Glomerular visceral epithelial cell (primary cell): ENCODE data around the gene NIT1.

Experiments used
- DNase-seq: peaks from one replicate; pipeline ENCODE4 v3.0.0-alpha.2; 2016; ENCODE audit errors: extremely low spot score

The NIT1 gene

DNA sequence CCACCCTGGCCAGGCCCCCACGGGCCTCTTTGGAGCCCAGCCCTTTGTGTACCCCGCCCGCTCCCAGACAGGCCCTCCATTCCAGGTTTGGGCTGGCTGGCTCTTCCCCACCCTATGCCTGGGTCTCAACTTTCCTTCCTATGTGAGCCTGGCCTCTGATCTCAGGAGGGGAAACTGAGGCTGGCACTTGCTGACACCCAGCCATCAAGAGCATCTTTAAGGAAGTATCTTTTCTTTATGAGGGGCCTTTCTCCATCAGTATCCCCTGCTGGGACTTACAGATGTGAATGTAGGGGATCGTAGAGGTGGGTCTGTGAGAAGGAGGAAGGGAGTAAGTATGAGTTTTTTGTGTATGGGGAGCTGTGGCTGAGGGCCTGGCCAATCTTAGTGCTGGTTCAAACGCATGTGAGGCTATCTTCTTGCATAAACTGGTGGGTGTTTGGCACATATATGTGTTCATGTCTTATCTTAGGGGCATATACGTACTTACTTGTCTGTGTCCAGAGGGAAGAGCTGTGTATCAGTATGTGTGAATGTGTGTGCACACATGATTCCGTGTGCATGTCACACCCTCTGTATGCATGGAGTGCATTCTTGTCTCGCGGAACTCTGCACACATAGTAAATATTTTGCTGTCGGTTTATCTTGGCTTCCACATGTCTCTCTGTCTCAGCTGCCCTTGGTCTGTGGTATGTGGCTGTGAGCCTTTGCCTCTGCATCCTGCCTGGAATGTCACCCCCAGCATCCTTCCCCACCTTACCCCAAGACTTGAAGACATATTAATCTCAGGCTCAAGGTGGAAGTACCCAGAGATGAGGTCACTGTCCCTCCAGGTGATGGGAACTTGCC, 33.9 kb upstream of the NIT1 start:
- peak; percentile 25 for DNase-seq

DNA sequence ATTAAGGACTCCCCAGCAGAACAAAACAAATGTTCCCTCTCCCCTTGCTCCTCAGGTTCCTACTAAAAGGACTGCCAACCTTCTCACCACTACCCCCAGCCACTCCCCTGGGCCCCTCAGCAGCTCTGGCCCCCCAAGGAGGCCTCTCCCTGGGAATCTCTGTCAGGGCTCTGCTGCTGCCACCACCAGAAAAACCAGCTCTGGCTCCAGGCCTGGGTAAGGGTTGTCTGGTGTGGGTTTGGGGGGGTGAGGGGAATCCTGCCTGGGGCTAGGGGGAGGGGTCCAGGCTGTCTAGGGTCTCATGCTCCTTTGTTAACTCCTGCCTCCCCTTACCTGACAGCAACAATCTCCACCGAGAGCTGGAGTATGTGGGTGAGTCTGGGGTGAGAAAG, 33.3 kb upstream of the NIT1 start:
- DNase-seq = no peak

- peak; percentile 24 for DNase-seq
Observed at GRCh38 chr1:161085165-161085564, 32.7 kb upstream of the NIT1 start.

- no peak for DNase-seq
Observed at GRCh38 chr1:161086457-161086856, 31.4 kb upstream of the NIT1 start.

DNA sequence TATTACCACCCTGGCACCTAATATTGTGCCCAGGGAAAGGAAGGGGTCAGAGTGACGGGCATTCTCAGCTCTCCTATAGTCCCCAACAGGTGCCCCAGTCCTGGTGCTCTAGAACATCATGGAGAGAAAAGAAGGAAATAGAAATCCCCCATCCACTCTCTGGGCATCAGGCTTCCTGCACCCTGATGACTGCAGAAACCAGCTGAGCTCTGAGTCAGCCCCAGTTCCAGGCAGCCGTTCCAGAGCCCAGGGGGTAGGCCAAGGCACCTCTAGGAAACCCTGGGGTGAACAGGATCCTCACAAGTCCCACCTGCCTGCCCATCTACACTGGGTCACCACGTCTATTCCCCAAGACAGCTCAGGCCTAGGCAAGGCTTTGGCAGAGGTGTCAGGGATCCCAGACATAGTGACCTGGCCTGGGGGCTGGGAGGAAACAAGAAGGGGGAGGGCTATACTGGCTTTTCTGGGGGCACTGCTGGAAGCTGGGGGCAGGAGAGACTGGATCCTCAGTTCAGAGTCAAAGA, 29.3 kb upstream of the NIT1 start:
- DNase-seq = peak; percentile 58

GRCh38 chr1:161089251-161089924, 28.5 kb upstream of the NIT1 start, which contains the start of gene NECTIN4:
TSS of gene NECTIN4 (minus strand) at chr1:161089558. CDS start at chr1:161089296, 262 bp downstream.
- no peak for DNase-seq

GRCh38 chr1:161089938-161090337, 28.0 kb upstream of the NIT1 start:
- DNase-seq = no peak

- DNase-seq = no peak
Observed at GRCh38 chr1:161090617-161091016, 27.3 kb upstream of the NIT1 start.

DNA sequence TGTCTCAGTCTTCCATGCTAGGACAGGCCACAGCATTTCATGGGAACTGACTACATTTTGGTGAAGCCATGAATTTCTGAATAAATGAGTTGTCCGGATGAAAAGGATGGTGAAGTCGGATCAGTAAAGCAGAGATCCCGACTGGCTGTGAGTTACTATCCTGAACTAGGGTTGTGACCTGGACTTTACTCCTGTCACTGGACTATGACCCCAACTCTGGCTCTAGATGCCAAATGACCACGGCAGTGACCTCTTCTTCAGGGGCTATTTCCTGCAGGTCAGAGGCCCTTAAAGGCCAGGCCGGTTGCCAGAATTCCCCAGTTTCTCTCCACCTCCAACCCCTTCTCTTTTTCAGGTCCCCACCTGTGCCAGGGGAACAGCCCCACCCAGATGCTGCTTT, 26.8 kb upstream of the NIT1 start:
- DNase-seq = no peak

DNA sequence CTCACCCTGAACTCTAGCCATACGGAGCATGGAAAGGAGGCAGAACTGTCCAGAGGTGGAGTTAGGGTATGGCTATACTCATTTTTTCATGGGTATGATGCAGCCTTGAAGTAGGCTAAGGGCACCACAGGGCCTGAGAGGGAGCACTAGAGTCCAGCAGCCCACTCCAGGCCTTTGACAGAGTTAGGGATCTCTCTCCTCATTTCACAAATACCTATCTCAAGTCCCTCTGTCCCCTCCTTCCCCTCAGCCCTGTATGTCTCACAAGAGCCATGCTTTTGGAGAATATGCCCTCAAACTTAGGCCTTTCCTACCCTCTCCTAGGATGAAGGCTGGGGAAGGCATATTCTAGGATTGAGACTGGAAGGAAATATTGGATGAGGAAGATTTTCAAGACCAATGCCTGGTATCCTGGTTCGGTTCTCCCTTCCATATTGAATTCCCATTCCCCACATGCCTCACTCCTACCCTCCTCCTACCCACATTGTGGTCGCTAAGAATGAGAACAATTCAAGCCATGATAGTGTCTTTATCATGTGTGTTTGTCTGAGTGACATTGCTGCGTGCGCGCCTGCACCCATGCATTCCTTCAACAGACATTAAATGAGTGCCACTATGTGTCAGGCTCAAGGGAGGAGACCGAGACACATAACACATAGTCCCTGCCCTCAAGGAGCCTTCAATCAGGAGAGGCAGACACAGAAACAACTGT, 26.0 kb upstream of the NIT1 start:
- DNase-seq = no peak

- DNase-seq = peak; percentile 30
Observed at GRCh38 chr1:161092621-161093028, 25.3 kb upstream of the NIT1 start.

DNA sequence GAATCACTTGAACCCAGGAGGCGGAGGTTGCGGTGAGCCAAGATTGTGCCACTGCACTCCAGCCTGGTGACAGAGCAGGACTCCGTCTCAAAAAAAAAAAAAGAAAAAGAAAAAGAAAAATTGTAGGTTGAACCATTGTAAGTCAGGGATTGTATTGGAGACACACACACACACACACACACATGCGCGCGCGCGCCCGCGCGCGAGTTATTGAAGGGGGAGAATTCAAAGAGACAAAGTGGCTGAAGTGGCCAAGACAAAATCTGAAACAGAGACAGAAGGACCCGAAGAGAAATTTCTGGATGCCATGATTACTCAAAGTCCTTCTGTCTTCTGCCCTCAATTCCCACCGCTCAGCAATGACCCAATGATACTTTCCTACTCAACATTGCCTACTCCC, 23.4 kb upstream of the NIT1 start:
- DNase-seq = no peak

GRCh38 chr1:161095230-161095629, 22.7 kb upstream of the NIT1 start:
- no peak for DNase-seq

DNA sequence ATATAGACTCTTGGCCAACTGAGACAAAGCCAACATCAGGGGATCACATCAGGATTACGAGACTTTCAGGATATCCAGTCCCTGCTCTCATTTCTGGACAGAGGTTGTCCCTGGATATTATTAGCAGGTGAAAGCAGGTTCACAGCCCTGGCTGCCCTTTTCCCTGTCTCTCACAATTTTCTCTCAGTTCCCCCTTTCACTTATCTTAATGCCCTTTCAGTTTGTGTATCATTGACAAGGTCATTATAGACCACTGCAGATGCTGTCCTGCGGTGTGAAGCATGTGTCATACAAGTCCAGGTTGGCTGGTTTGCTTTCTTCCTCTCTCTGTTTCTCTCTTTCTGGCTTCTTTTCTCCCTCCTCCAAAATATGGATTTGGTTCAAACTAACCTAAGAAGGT, 21.9 kb upstream of the NIT1 start:
- DNase-seq = no peak

- DNase-seq = no peak
Observed at GRCh38 chr1:161096530-161096929, 21.4 kb upstream of the NIT1 start.

DNA sequence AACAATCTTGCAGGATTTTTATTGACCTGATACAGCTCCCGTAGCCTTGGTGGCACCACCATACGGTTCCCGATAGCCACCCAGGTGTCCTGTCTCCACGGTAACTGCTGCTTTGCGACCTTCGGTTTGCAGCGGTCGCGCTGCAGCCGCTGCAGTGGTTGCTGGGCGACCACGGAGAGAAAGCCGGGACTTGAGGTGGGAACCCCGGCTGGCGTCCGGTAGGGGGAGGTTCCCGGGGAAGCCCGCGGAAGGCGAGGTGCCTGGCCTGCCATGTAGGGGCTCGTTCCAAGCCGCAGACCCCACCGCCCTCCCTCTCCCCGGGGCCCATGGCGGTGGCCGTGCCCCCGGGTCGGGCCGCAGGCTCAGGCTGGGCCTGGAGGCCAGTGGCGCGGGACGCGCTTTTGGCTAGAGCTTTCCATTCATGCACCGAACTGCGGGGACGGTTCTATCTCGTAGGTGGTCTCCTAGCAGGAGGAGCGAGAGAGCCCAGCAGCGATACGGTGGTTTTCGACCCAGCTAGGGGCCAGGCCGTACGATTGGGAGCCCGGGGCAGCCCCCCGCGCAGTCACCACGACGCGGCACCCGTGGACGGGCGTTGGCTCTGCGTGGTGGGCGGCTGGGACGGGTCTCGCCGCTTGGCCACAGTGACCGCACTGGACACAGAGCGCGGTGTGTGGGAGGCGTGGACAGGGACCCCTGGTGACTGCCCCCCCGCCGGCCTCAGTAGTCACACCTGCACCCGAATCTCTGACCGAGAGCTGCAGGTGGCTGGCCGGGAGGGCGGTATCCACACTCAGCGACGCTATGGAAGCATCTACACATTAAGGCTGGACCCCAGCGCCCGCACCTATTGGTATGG, 19.5 kb upstream of the NIT1 start, which contains the start of gene KLHDC9:
Gene KLHDC9, plus strand, starts transcription at position 152 of the 859 bp plus-strand sequence. Its CDS starts 175 bp downstream, at position 327.
- peak; percentile 68 for DNase-seq

DNA sequence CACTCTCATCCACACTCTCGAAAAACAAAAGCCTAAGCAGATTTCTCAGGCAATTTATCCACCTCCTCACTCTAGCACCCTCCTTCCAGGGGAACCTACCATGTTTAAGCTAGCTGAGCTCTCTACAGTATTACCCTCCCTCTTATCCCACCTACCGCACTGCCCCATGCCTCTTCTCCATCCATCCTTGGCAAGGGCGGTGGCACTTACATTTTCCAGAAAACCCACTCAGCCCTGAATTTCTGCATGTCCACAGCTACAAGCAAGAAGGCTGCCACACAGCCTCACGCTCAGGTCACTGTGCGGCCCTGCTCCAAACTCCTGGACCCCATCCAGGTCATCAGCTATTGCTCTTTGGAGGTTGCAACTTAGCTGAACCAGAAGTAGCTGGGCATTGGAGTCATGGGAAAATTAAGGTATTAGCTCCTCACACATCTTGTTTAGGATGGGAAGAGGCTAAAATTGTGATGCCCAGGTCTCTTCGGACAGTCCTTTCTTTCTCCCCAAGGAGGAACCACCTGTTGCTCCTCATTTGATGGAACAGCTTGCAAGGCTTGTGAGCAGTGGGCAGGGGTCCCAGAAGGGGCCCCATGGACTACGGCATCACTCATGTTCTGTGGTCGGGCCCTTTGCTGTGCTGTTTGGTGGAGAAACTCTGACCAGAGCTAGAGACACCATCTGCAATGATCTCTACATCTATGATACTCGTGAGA, 18.7 kb upstream of the NIT1 start:
- DNase-seq = no peak

GRCh38 chr1:161100556-161100955, 17.3 kb upstream of the NIT1 start:
- no peak for DNase-seq

DNA sequence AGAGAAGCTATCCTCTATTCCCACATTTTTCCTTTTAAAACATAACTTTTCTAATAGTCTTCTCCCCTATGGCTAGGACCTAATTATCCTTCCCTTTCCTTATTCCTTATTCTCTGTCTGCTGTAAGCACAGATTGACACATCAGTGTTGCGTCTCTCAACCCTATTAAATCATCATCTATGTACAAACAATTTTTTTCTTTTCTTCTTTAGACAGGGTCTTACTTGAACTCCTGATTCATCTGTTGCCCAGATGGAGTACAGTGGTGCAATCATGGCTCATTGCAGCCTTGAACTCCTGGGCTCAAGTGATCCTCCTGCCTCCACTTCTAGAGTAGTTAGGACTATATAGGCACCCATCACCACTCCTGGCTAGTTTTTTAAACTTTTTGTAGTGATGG, 11.5 kb upstream of the NIT1 start:
- DNase-seq = no peak

- DNase-seq = no peak
Observed at GRCh38 chr1:161111117-161111516, 6.8 kb upstream of the NIT1 start.

- DNase-seq = no peak
Observed at GRCh38 chr1:161111527-161111926, 6.4 kb upstream of the NIT1 start.
